T-helper 2 cell (primary cell): ENCODE data around the gene EIF4E2.
"Not testable (repeated sequence)": the region's sequence is repeated elsewhere in the genome, so short reads cannot be mapped to it uniquely, and the experiment has no call there.

Experiments used
- DNase-seq, 5 experiments: peaks; one replicate each; pipeline versions ENCODE4 v3.0.0 to v3.0.0-alpha.2; 2012 to 2022

Gene EIF4E2

DNA sequence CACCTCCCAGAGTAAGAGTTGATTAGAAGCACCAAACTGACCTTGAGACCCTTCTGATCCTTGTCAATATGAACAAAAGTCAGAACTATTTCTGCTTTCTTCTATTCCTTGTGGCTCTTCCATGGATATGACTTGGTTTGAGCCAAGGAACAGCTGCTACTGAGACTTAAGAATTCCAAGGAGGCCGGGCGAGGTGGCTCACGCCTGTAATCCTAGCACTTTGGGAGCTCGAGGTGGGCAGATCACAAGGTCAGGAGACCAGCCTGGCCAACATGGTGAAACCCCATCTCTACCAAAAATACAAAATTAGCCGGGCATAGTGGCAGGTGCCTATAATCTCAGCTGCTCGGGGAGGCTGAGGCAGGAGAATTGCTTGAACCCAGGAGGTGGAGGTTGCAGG lies 20.0 kb downstream of the EIF4E2 start:
- DNase-seq: not testable (repeated sequence)

DNA sequence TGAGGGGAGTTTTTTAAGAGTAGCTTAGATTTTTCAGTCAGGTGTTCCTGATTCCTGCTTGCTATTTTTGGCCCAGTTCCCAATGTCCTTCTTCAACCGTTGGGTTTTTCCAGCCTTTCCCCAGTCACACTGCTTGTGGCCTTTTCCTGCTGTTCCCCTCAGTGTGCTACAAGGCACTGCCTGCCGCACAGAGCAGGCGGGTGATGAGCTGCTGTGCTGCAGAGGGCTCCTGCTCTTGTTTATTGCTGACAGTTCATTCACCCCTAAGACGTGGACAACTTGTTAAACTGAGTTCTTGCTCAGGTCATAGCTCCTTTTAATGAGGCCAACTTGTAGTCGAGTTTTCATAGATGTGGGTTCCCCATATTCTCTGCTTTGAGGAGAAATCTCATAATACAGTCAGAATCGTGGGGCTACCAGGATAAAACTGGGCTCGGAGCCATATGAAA lies 20.6 kb downstream of the EIF4E2 start:
- no peak for DNase-seq

DNA sequence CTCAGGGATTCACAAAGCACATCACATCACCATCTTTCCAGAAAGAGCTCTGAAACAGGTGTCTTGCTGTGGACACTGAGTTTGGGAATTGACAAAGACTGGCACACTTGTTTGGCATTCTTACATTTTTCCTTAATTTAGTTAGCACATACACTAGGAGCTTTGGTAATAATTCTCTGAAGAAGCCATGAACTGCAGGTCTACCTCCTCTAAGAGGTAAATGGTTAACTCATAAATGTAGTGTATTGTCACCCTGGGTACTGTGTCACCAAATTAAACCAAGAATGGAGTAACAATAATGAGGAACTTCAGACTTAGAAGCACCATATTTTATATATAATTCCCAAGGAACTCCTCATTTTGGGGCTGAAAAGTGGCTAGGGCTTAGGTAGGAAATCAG lies 22.6 kb downstream of the EIF4E2 start:
- DNase-seq: no peak

DNA sequence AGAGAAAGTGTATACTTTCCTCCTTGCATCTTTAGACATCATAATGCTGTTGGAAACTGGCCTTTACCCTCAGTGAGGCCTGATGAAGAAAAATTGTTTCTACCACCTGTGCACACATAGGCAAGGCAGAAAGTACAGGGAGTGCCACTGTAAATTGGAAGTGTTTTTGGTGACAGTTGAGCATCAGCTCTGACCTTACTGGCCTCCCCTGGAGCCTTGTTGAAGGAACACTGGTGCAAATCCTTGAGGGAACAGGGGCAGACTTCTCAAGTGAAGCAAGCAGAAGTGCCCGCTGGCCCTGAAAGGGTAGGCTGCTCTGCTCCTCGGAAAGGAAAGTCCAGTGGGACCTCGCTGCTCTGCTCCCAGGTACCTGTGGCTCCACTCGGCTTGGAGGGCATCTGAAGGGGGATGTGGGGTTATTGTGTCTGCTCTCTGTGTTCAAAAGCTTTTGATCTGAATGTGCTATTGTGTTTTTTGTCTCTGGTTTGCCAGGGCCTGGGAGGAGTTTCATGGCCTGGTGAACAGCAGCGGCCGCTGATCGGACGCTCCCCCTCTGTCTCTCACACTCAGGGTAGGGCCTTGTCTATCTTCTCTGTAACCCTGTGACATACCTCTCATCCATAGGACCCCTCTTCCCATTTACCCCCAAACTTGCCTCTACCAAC lies 23.4 kb downstream of the EIF4E2 start:
- DNase-seq: no peak

DNA sequence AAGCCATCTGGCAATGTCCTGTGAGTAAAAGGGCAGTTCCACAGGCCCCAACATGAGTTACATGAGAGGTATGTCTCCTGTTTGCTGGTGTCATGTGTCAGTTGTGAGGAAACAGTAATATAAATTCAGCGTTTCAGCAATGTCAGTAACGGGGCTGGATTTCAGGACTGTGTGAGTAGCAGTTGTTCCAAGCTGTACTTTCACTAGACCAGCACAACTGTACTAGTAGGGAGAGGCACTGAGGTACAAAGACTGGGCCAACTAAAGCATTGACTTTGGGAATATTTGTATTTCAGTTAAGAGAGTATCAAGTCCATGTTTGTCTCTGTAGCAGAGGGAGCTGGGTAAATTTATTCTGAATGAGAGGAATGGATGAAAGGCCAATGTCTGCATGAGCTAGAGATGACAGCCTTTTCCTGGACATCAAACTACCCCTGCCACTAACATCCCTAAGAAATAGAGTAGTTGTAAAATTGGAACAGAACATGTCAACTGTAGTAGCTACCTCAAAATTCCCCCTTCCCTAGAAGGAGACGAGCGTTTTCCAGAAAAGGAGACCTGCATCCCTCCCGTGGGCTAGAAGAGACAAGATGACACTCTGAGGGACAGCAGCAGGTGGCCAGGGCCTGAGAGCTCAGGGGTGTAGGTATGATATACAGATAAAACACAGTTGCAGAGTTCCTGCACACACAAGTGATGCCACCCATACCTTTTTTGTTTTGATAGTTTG lies 24.4 kb downstream of the EIF4E2 start:
- no peak for DNase-seq

DNA sequence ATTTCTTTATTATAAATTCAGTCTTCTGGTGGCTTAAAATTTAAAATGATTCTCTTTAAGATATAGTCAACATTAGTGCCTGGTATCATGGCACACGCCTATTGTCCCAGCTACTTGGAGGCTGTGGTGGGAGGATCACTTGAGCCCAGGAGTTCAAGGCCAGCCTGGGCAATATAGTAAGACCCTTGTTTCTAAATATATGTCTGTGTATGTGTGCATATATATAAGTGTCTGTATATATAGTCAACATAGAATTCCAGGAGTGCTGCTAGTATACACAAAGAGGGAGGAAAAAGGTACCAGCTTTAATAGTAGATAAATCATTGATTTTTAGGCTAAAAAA lies 24.9 kb downstream of the EIF4E2 start:
- no peak for DNase-seq

DNA sequence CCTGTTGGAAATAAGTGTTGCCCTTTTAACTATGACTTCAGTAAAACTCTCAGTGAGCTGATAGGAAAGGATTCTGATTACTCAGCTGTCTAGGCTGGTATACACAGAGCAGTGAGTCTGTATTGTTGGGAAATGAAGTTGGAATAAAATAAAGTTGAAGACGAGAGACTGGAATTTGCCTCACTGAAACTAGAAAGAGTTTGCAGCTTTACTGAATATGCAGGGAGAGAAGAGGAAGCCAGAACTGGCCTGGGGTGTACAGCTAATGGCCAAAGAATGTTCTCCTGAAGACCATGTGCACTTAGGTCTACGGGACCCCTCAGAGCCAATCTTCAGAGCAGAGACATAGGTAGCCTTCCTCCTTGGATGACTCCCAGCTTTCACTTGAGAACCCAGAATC lies 26.5 kb downstream of the EIF4E2 start:
- DNase-seq: no peak

DNA sequence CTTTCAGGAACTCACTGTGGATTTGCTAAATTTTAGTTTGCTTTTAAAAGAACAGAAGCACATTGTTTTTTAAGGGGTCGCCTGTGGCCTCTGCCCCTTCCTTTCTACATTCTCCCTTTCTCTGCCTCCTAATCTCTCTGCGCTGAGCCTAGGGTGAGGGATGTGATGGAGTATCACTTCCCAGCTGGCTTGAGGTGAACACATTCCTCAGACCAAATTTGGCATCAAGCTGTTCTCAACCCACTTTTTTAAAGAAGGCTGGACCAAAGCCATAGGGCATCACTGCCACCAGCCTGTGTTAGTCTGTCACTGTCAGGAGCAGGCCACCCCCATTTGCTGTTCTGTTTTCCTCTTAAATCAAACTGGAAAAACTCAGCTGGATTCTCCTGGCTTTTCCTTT lies 27.4 kb downstream of the EIF4E2 start:
- no peak for DNase-seq

DNA sequence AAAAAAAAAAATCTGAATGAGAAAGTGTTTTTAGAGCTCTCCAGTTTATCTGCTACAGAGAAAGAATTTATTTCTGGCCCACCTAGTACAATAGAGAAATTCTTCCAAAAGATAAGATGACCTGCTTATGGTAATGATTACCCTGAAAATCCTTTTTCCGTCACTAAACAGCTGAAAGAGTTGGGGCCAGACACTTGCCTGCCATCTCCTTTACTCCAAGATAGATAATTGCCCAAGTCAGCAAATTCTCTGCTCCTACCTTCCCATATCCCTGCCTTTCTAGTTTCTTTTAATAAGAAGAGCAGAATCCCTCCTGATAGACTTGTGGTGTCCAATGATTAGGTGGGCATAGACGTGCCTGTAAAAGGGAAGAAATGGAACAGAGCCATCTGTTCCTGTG lies 28.1 kb downstream of the EIF4E2 start:
- DNase-seq: no peak

DNA sequence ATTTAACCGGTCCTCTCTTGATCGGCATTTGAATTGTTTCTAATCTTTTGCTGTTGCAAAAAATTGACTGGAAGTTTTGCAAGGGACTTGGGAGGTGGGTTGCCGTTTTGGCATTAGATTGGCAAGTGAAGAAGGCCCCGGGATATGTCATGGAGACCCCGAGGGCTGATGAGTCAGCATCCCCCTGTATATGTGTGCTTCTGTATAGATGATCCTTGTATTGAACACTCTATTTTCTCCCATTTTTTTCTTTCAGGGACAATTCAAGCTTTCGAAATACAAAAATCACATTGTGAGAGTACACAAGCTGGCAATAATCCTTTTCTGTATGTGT lies 30.1 kb downstream of the EIF4E2 start:
- DNase-seq: no peak

DNA sequence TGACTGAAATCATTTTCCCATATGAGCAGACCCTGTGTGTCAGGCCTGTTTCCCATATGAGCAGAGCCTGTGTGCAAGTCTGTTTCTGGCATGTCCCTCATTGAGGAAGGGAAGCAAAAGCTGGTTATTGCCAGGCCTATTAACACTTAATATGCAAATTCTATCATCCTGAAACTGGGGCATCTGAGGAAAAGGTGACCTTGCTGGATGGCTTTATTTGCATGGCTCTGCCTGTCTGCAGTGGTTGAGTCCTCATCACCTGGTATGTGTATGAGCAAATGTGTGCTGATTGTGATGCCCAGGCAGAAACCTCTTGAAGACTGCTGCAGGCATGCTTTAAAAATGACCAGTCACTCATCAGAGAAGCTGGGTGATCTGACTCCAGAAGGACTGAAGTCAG lies 31.2 kb downstream of the EIF4E2 start:
- no peak for DNase-seq

DNA sequence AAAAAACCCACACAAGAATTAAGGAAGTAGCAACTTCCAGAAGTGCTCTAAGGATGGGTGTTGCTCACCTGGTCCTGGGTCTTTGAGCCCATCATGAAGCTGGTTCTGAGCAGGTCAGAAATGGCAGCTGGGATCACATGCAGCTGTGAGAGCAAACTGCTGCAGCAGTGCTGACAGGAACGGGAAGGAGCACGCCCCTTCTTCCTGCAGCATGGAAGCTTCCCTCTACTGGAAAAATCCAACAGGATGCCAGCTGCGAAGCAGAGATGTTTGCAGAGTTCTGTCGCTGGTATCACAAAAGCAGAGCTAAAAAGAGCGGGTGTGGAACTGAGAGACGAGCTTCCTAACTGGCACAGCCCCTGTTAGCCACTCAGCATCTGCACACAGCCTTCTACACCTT lies 33.7 kb downstream of the EIF4E2 start:
- no peak for DNase-seq

DNA sequence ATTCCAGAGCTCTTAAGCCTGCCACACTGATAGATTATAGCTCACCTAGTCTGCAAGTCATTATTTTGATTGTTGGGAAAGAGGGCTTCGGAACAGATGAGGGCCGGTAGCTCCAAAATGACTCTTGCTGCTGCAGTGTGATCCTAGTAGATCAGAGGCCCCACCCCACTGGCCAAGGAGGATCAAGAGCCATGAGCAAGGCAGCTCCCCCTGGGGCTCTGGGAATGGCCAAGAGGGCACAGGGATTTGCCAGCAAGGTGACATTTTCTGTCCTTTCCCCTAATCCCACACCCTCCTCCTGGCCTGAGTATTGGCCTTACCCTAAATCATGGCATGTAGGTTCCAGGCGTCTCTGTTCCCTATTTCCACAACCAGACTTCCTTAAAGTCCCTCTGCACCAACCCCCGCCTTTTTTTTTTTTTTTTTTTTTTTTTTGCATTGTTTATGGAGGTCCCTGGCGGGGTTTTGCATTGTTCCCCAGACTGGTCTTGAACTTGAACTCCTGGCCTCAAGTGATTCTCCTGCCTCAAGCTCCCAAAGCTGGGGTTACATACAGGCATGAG lies 36.5 kb downstream of the EIF4E2 start:
- DNase-seq: no peak

DNA sequence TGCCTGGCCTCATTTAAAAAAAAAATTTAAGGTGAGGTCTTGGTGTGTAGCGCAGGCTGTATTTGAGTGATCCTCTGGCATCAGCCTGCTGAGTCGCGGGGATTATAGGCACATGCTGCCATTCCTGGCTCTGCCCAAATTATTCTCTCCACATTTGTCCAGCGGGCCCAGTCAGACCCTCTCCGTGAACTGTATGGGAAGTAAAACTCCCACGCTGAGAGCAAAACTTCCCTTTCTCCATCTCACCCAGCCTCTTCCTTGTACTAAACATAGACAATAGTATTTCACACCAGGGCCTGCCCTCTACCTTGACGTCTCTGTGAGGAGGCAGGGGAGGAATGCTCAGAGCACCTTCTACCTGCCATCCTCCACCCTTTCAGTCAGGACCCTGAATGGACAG lies 37.0 kb downstream of the EIF4E2 start:
- no peak for DNase-seq

DNA sequence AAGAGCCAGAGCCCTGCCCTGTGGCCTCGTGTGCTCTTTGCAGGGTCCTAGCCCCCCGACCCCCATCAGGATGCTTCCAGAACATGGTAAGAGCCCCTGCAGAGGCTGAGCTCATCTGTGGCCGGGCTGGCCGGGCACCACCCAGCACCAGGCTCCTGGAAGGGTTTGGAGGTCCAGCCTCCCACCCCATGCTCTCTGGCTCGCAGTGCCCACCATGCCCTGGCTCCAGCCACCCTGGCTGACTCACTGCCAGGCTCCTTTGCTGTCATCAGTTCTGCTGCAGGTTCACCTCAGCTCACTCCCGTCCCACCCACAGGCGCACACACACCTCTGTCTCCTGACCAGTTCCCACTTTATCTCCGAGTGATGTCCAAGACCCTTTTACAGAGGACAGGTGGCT lies 37.5 kb downstream of the EIF4E2 start:
- no peak for DNase-seq

DNA sequence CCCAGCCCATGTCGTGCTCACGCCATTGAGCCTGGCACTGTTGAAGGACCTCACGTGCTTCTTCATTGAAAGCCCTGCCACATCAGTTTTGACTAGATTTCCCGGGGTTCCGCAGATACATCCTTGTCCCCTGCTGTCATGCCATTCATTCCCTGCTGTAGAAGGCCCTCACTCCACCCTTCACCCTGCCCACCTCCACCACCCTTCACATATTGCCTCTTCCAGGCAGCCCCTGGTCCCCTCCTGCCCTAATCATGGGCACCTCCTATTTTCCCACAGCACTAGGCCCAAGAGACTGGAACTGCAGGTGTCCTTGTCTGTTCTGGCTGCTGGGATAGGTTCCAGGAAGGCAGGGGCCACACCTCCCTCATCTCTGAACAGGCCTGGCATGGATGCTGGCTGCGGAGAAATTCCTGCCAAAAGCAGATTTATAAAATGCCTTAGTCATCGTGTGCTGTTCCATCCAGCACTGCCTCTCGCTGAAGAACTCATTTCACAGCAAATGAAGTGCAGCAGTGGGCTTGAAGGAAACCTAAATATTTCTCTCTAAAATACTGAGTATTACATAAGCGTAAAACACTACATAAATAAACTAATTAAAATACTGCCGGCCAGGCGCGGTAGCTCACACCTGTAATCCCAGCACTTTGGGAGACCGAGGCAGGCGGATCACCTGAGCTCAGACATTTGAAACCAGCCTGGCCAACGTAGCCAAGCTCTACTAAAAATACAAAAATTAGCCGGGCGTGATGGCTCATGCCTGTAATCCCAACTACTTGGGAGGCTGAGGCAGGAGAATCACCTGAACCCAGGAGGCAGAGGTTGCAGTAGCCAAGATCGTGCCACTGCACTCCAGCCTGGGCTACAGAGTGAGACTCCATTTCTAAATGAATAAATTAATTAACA lies 38.4 kb downstream of the EIF4E2 start:
- DNase-seq: no peak

DNA sequence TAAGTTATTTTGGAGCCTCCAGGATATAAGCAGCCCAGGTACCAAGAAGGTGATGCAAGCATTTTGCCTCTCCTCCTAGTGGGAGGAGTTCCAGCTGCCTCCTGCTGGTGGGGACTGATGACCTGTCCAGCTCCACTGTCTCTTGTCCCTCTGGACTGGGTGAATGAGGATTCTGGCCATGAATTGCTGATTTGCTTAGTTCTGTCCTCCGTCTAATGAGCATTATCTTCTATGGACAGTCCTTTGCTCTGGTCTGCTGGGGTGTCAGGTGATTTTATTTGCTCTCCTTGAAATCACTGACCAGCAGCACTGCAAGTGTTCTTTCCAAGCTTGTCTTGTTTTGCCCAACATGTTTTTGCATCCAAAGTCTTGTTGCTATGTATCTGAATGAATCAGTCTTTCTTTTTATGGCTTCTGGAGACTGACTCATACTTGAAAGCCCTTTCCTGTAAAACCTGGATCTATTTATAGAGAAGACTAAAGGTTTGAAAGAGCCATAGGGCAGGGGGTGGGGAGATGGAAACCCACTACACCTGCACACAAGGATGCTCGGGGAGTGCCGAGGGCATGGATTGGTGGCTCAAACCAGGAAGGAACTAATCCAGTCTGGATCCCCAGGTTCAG lies 42.4 kb downstream of the EIF4E2 start:
- DNase-seq: no peak

DNA sequence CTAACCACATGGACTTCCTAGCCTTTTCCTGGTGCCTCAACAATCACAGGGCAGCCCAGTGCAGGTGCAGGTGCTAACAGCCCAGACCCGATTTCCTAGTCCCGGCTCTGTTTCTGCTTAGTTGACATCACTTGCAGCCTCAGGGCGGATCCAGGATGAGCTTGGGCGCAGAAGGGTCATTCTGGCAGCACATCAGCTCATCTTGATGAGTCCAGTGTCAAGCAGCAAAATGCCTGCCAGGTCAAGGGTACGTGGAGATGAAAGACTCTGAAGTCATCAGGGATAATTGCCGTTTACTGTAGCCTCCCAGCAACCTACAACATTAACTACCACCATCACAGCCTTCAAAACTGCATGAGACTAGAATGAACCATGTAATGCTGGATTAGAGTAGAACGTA lies 43.5 kb downstream of the EIF4E2 start:
- no peak for DNase-seq

DNA sequence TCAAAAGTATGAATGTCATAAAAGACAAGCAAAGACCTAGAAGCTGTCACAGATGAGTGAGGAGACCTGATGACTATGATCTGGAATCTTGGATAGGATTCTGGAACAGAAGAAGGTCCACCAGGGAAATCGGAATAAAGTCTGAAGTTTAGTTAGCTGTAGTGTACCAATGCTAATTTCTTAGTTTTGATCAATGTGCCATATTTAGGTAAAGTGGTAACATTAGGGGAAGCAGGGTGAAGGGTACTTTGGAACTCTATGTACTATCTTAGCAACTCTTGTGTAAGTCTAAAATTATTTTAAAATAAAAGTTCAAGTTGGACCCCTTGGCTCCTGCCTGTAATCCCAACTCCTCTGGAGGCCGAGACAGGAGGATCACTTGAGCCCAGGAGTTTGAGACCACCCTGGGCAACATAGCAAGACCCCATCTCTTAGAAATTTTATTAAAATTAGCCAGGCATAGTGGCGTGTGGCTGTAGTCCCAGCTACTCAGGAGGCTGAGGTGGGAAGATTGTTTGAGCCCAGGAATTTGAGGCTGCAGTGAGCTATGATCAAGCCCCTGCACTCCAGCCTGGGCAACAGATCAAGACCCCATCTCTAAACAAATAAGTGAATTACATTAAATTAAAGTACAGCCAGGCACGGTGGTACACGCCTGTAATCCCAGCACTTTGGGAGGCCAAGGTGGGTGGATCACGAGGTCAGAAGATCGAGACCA lies 47.0 kb downstream of the EIF4E2 start:
- DNase-seq: no peak

DNA sequence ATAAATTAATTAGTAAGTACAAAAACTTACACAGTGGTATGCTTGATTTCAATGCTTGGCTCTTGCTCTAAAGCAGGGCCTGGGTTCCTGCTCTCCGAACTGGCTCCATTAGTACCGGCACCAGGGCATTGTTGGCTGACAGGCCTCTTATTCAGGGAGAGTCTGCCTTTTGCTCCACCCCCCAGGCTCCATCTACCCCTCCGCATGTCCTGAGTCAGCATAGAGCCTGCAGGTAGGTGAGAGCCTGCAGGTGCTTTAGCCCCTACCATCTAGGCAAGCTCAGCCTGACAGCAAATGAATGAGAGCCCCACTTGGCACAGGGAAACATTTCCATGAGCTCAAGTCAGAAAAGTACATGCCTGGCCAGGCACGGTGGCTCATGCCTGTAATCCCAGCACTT lies 47.8 kb downstream of the EIF4E2 start:
- DNase-seq: no peak

DNA sequence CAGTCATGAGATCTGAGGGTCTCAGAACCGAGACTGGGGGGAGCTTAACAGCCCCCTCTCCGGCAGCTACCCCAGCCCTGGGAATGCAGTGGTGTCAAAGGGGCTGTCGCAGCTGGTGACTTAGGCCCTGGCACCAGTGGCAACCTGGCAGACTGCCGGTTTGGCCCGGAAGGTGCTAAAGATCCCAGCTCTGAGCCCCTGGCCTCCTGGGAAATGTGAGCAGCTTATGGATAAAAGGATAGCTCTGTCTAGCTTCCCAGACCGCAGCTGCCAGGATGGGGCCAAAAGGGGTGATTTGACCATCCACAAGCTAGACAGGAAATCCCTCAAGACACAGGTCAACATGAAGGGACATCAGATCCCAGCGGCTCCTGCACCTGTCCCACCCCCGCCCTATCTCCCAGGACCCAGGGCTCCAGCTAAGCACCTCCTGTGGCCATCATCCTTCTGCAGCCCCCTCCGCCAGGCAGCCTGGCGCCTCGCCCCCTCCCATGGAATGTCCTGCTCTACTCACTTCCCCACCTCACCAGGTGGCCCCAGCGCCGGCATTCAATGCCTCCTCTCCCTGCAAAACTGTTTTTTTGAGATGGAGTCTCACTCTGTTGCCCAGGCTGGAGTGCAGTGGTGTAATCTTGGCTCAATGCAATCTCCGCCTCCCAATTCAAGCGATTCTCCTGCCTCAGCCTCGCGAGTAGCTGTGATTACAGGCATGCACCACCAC lies 49.7 kb downstream of the EIF4E2 start:
- DNase-seq: no peak

DNA sequence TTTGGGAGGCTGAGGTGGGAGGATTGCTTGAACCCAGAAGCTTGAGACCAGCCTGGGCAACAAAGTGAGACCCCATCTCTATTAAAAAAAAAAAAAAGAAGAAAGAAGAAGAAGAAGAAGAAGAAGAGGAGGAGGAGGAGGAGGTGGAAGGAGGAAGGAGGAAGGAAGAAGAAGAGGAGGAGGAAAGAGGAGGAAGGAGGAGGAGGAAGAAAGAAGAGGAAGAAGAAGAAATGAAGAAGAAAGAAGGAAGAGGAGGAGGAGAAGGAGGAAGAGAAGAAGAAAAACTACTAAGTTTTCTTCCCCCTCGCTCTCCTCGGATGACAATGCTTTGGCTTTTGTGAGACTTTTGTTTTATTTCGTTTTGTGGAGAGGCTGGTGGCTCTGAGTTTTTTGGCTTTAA lies 52.8 kb downstream of the EIF4E2 start:
- DNase-seq: no peak
